Activated CD4-positive, alpha-beta T cell treated with anti-CD3 and anti-CD28 coated beads, Interleukin-2, Interleukin-6, amounts not matched to agents 100 ng/mL and 50 ng/mL, durations not matched to agents 16 hours and 8 hours (primary cell): ENCODE measurements around the gene USP17L11.
"Not testable (repeated sequence)": the region's sequence is repeated elsewhere in the genome, so short reads cannot be mapped to it uniquely, and the experiment has no call there.

Source experiments
- DNase-seq: peaks from one replicate; pipeline ENCODE4 v3.0.0-alpha.2; 2020

The USP17L11 gene, protein sequence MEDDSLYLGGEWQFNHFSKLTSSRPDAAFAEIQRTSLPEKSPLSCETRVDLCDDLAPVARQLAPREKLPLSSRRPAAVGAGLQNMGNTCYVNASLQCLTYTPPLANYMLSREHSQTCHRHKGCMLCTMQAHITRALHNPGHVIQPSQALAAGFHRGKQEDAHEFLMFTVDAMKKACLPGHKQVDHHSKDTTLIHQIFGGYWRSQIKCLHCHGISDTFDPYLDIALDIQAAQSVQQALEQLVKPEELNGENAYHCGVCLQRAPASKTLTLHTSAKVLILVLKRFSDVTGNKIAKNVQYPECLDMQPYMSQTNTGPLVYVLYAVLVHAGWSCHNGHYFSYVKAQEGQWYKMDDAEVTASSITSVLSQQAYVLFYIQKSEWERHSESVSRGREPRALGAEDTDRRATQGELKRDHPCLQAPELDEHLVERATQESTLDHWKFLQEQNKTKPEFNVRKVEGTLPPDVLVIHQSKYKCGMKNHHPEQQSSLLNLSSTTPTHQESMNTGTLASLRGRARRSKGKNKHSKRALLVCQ

DNA sequence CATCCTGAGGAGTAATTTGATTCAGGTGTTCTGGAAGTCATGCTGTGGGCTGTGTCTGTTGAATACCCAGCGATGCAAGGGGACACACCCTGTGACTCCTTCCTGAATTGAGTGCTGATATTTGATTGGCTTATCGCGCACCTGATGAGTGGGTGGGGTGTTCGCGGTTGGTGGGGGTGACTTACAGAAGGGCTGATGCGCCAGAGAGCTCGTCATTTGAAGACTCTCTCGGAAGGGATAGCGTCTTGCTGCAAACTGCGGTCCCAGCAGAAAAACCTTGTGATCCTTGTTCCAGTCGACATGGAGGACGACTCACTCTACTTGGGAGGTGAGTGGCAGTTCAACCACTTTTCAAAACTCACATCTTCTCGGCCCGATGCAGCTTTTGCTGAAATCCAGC is at the start of gene USP17L11:
Gene USP17L11, plus strand, starts transcription at position 301 of the 400 bp plus-strand sequence. Its CDS starts 0 bp downstream, at position 301.
- not testable (repeated sequence) for DNase-seq

DNA sequence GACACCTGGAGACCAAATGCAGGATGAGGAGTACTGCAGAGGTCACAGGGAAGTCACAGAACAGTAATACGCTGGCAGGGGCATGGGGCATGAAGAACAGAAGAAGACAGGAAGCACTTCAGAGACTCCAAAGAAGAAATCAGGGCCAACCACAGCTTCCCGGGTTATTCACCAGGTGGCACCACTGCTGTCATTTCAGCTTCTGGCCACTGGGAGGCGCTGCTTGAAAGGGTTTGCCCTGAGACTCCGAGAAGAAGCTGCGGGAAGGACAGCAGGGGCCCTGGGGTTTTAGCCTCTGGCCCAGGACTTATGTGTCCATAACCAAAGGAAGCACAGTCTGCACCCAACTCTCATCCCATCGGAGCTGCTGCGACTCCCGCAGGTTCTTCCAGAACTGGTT is 49.2 kb upstream of the USP17L11 start:
- DNase-seq = not testable (repeated sequence)

DNA sequence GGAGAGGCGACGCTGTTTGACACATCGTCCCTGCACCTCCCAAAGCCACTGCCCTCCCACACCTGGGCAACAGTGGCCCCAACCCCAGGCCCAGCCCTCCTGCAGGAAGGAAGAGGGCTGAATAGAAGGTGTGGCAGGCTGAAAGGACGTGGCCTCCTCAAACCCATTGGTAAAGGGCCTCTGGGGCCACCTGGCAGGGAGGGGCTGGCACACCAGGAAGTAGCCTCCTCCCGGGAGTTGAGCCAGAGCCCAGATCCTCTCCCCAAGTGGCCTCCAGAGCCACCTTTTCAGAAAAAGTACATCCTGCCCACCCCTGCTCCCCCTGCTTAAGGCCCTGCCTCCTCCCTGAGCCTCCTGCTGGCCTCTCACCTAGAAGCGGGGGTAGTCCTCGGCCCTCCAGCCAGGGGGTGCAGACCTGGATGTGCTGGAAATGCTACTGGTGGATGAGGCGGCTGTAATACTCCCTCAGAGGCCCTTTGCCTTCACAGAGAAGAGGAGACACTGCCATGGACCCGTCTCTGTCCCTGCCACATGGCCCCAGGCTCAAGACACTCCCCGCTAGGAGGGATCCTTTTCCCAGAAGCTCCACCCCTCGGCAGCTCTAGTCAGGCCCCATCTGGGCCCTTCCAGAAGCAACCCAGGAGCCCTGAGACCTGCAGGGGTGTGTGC is 45.3 kb upstream of the USP17L11 start, which contains the start of gene FAM90A26:
Gene FAM90A26, plus strand, starts transcription at position 619 of the 669 bp plus-strand sequence. CDS start 2,764 bp downstream, outside the sequence.
- DNase-seq = not testable (repeated sequence)

DNA sequence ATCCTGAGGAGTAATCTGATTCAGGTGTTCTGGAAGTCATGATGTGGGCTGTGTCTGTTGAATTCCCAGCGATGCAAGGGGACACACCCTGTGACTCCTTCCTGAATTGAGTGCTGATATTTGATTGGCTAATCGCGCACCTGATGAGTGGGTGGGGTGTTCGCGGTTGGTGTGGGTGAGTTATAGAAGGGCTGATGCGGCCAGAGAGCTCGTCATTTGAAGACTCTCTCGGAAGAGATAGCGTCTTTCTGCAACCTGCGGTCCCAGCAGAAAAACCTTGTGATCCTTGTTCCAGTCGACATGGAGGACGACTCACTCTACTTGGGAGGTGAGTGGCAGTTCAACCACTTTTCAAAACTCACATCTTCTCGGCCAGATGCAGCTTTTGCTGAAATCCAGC is 4.8 kb upstream of the USP17L11 start, which contains the start of gene USP17L10:
Gene USP17L10, plus strand, starts transcription at position 301 of the 400 bp plus-strand sequence. Its CDS starts 0 bp downstream, at position 301.
- not testable (repeated sequence) for DNase-seq

DNA sequence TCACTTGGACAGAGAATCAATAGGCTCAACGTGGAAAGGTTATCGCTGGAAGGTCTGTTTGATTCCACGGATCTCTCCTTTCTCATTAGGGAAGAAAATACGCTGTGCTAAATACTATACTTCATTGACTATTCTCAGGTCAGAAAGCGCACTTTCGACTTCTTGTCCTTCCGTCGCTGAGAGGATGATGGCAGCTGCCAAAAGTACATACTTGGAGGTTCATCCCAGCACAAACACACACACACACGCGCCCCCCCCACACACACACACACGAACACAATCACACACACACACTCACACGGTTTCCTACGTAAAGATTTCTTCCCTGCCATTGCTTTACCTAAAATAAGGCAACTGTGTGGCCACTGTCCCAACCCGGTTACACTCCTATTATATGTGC is 504 bp upstream of the USP17L11 start:
- not testable (repeated sequence) for DNase-seq

DNA sequence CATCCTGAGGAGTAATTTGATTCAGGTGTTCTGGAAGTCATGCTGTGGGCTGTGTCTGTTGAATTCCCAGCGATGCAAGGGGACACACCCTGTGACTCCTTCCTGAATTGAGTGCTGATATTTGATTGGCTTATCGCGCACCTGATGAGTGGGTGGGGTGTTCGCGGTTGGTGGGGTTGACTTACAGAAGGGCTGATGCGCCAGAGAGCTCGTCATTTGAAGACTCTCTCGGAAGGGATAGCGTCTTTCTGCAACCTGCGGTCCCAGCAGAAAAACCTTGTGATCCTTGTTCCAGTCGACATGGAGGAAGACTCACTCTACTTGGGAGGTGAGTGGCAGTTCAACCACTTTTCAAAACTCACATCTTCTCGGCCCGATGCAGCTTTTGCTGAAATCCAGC is 4.6 kb downstream of the USP17L11 start, which contains the start of gene USP17L12:
Gene USP17L12, plus strand, starts transcription at position 301 of the 400 bp plus-strand sequence. Its CDS starts 0 bp downstream, at position 301.
- not testable (repeated sequence) for DNase-seq

DNA sequence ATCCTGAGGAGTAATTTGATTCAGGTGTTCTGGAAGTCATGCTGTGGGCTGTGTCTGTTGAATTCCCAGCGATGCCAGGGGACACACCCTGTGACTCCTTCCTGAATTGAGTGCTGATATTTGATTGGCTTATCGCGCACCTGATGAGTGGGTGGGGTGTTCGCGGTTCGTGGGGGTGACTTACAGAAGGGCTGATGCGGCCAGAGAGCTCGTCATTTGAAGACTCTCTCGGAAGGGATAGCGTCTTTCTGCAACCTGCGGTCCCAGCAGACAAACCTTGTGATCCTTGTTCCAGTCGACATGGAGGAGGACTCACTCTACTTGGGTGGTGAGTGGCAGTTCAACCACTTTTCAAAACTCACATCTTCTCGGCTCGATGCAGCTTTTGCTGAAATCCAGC is 9.4 kb downstream of the USP17L11 start, which contains the start of gene USP17L13:
Gene USP17L13, plus strand, starts transcription at position 301 of the 400 bp plus-strand sequence. Its CDS starts 0 bp downstream, at position 301.
- DNase-seq = not testable (repeated sequence)

DNA sequence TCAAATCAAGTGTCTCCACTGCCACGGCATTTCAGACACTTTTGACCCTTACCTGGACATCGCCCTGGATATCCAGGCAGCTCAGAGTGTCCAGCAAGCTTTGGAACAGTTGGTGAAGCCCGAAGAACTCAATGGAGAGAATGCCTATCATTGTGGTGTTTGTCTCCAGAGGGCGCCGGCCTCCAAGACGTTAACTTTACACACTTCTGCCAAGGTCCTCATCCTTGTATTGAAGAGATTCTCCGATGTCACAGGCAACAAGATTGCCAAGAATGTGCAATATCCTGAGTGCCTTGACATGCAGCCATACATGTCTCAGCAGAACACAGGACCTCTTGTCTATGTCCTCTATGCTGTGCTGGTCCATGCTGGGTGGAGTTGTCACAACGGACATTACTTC is 15.0 kb downstream of the USP17L11 start:
- not testable (repeated sequence) for DNase-seq

DNA sequence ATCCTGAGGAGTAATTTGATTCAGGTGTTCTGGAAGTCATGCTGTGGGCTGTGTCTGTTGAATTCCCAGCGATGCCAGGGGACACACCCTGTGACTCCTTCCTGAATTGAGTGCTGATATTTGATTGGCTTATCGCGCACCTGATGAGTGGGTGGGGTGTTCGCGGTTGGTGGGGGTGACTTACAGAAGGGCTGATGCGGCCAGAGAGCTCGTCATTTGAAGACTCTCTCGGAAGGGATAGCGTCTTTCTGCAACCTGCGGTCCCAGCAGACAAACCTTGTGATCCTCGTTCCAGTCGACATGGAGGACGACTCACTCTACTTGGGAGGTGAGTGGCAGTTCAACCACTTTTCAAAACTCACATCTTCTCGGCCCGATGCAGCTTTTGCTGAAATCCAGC is 18.9 kb downstream of the USP17L11 start, which contains the start of gene USP17L15:
Gene USP17L15, plus strand, starts transcription at position 301 of the 400 bp plus-strand sequence. Its CDS starts 0 bp downstream, at position 301.
- DNase-seq = not testable (repeated sequence)

DNA sequence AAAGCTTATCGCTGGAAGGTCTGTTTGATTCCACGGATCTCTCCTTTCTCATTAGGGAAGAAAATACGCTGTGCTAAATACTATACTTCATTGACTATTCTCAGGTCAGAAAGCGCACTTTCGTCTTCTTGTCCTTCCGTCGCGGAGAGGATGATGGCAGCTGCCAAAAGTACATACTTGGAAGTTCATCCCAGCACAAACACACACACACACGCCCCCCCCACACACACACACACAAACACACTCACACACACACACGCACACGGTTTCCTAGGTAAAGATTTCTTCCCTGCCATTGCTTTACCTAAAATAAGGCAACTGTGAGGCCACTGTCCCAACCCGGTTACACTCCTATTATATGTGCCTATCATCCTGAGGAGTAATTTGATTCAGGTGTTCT is 23.3 kb downstream of the USP17L11 start:
- DNase-seq = not testable (repeated sequence)

DNA sequence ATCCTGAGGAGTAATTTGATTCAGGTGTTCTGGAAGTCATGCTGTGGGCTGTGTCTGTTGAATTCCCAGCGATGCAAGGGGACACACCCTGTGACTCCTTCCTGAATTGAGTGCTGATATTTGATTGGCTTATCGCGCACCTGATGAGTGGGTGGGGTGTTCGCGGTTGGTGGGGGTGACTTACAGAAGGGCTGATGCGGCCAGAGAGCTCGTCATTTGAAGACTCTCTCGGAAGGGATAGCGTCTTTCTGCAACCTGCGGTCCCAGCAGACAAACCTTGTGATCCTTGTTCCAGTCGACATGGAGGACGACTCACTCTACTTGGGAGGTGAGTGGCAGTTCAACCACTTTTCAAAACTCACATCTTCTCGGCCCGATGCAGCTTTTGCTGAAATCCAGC is 28.4 kb downstream of the USP17L11 start, which contains the start of gene USP17L17:
Gene USP17L17, plus strand, starts transcription at position 301 of the 400 bp plus-strand sequence. Its CDS starts 0 bp downstream, at position 301.
- not testable (repeated sequence) for DNase-seq

DNA sequence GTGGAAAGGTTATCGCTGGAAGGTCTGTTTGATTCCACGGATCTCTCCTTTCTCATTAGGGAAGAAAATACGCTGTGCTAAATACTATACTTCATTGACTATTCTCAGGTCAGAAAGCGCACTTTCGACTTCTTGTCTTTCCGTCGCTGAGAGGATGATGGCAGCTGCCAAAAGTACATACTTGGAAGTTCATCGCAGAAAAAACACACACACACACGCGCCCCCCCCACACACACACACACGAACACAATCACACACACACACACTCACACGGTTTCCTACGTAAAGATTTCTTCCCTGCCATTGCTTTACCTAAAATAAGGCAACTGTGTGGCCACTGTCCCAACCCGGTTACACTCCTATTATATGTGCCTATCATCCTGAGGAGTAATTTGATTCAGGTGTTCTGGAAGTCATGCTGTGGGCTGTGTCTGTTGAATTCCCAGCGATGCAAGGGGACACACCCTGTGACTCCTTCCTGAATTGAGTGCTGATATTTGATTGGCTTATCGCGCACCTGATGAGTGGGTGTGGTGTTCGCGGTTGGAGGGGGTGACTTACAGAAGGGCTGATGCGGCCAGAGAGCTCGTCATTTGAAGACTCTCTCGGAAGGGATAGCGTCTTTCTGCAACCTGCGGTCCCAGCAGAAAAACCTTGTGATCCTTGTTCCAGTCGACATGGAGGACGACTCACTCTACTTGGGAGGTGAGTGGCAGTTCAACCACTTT is 32.9 kb downstream of the USP17L11 start, which contains the start of gene USP17L18:
Gene USP17L18, plus strand, starts transcription at position 678 of the 728 bp plus-strand sequence. Its CDS starts 0 bp downstream, at position 678.
- DNase-seq = peak; percentile 0

DNA sequence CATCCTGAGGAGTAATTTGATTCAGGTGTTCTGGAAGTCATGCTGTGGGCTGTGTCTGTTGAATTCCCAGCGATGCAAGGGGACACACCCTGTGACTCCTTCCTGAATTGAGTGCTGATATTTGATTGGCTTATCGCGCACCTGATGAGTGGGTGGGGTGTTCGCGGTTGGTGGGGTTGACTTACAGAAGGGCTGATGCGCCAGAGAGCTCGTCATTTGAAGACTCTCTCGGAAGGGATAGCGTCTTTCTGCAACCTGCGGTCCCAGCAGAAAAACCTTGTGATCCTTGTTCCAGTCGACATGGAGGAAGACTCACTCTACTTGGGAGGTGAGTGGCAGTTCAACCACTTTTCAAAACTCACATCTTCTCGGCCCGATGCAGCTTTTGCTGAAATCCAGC is 37.9 kb downstream of the USP17L11 start, which contains the start of gene USP17L19:
Gene USP17L19, plus strand, starts transcription at position 301 of the 400 bp plus-strand sequence. Its CDS starts 0 bp downstream, at position 301.
- DNase-seq = not testable (repeated sequence)

DNA sequence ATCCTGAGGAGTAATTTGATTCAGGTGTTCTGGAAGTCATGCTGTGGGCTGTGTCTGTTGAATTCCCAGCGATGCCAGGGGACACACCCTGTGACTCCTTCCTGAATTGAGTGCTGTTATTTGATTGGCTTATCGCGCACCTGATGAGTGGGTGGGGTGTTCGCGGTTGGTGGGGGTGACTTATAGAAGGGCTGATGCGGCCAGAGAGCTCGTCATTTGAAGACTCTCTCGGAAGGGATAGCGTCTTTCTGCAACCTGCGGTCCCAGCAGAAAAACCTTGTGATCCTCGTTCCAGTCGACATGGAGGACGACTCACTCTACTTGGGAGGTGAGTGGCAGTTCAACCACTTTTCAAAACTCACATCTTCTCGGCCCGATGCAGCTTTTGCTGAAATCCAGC is 42.6 kb downstream of the USP17L11 start, which contains the start of gene USP17L20:
Gene USP17L20, plus strand, starts transcription at position 301 of the 400 bp plus-strand sequence. Its CDS starts 0 bp downstream, at position 301.
- DNase-seq = not testable (repeated sequence)

DNA sequence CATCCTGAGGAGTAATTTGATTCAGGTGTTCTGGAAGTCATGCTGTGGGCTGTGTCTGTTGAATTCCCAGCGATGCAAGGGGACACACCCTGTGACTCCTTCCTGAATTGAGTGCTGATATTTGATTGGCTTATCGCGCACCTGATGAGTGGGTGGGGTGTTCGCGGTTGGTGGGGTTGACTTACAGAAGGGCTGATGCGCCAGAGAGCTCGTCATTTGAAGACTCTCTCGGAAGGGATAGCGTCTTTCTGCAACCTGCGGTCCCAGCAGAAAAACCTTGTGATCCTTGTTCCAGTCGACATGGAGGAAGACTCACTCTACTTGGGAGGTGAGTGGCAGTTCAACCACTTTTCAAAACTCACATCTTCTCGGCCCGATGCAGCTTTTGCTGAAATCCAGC is 47.4 kb downstream of the USP17L11 start, which contains the start of gene USP17L21:
Gene USP17L21, plus strand, starts transcription at position 301 of the 400 bp plus-strand sequence. Its CDS starts 0 bp downstream, at position 301.
- DNase-seq = not testable (repeated sequence)
